Measurements from ENCODE around the gene PLEKHB2. TPM values are rescaled to one million over a fixed set of nuclear protein-coding genes. Genes with fewer than 3 reads are reported as not detected.

PLEKHB2 gene
- total and polyA plus RNA-seq, 2 donors (not counting 1 experiment from before 2014, with no cell fraction given): 16.3 to 39.5 TPM

GRCh38 chr2:131104487-131105155 is 515 bp upstream of the PLEKHB2 start:
- peaks cover 28% of the 10 kb centered on the region for H4K20me1 ChIP-seq (ENCODE audit: control insufficient read depth, insufficient read depth, low read length, poor library complexity, severe bottlenecking)
- H3K9me3 ChIP-seq (ENCODE audit: control extremely low read depth in 1 of 3, control insufficient read depth in 2 of 3, insufficient read depth in 1 of 3, low read length in 2 of 3): no peaks in the 10 kb centered on the region
- peak overlapping the region; percentile 80 to 91 for H3K27ac ChIP-seq (ENCODE audit: low read length in 2 of 2)
- DNase-seq (no peak), ATAC-seq (ENCODE audit: low read depth) (peak; percentile 59)
- no peaks in the 10 kb centered on the region for H3K27me3 ChIP-seq (replicated peaks in 1 of 4; ENCODE audit: control extremely low read depth in 1 of 4, control insufficient read depth in 3 of 4, insufficient read depth in 4 of 4, low read length in 3 of 4)
- no peaks in the 10 kb centered on the region for H3K27me3 Mint-ChIP-seq
- H3K9ac ChIP-seq (ENCODE audit: low read length): peak overlapping the region; percentile 89
- 1% methylated on average over 8 of the region's 20 CpGs for WGBS (ENCODE audit: insufficient coverage)
- H3K9me3 Mint-ChIP-seq (ENCODE audit: insufficient read depth): no peaks in the 10 kb centered on the region
- peak overlapping the region; percentile 93 for H3K27ac Mint-ChIP-seq
- H3K4me2 ChIP-seq (replicated peaks; ENCODE audit: low read depth, low read length, poor library complexity, severe bottlenecking): peak overlapping the region; percentile 96
- H3K79me2 ChIP-seq (ENCODE audit: control insufficient read depth, insufficient read depth, low read length): peaks cover 45% of the 10 kb centered on the region
- H3K4me1 Mint-ChIP-seq: peaks cover 40% of the 10 kb centered on the region
- TF ChIP-seq CTCF (IDR thresholded peaks at IDR 0.05) (no peak), EZH2 (IDR thresholded peaks at IDR 0.05; ENCODE audit: borderline replicate concordance, insufficient read depth, low read depth, low read length, poor library complexity, severe bottlenecking) (no peak)
- H3K4me1 ChIP-seq (ENCODE audit: control insufficient read depth in 2 of 2, insufficient read depth in 2 of 2, low read length in 2 of 2): peaks cover 19 to 20% of the 10 kb centered on the region in 2 donors
- ChIA-PET CTCF (interaction anchor here (0.6 to 2.1 kb wide), 3 partner anchors 11 to 307 kb away, joined by 3 to 26 read pairs (median 5); partner anchors contain the start of gene FAM168B), POLR2A (interaction anchor here (5.2 kb wide), 1 partner anchor 11 kb away, joined by 37 read pairs; the partner anchor contains the start of gene FAM168B)
- H2AFZ ChIP-seq (ENCODE audit: insufficient read depth, low read depth, low read length, poor library complexity, severe bottlenecking): peak overlapping the region; percentile 87
- intact Hi-C loops (cut with micrococcal nuclease): loop anchor here (1.0 to 10.0 kb wide), 4 partner anchors 11 to 760 kb away; partner anchors contain the start of genes FAM168B, IMP4 and MZT2A
- peaks cover 0 to 4% of the 10 kb centered on the region in 2 experiments for H3K36me3 ChIP-seq (replicated peaks in 1 of 2; ENCODE audit: control extremely low read depth in 1 of 2, control insufficient read depth in 1 of 2, extremely low read depth in 1 of 2, insufficient read depth in 2 of 2, low read length in 1 of 2)
- H3K4me3 Mint-ChIP-seq: peak overlapping the region; percentile 97
- H3K4me3 ChIP-seq (ENCODE audit: control extremely low read depth in 1 of 5, extremely low read depth in 1 of 5, insufficient read depth in 1 of 5, low read depth in 2 of 5, low read length in 4 of 5): peak overlapping the region; percentile 47 to 99 (median 91)

Data from B cell (primary cell).